H9 (cell line): Measurements from ENCODE around the gene RABGAP1L. TPM values are rescaled to one million over a fixed set of nuclear protein-coding genes. Genes with fewer than 3 reads are reported as not detected.

ENCODE experiments used
- DNase-seq: peaks from one replicate; pipeline ENCODE4 v3.0.0-alpha.2; 2017
- H2AFZ ChIP-seq: one replicate; pipeline ENCODE4 v1.6.1; 2013; ENCODE audit warnings: mild to moderate bottlenecking, low read length, control low read depth, moderate library complexity
- H2AK5ac ChIP-seq: 2 replicates; pipeline ENCODE4 v1.6.1; 2013; ENCODE audit warnings: low read length, control low read depth, mixed read lengths; ENCODE audit not compliant: insufficient read length
- H2BK120ac ChIP-seq: one replicate; pipeline ENCODE4 v1.6.1; 2013; ENCODE audit warnings: low read depth, mild to moderate bottlenecking, low read length, control low read depth, inconsistent platforms; ENCODE audit not compliant: poor library complexity, severe bottlenecking
- H2BK12ac ChIP-seq: 2 replicates; pipeline ENCODE4 v1.6.1; 2013; ENCODE audit warnings: low read length, control low read depth, mixed read lengths, low read depth; ENCODE audit not compliant: insufficient read length
- H2BK15ac ChIP-seq: 2 replicates; pipeline ENCODE4 v1.6.1; 2013; ENCODE audit warnings: low read depth, low read length, control low read depth
- H2BK20ac ChIP-seq: one replicate; pipeline ENCODE4 v1.6.1; 2013; ENCODE audit warnings: low read depth, mild to moderate bottlenecking, low read length, control low read depth, inconsistent platforms; ENCODE audit not compliant: poor library complexity, severe bottlenecking
- H2BK5ac ChIP-seq: 2 replicates; pipeline ENCODE4 v1.6.1; 2013; ENCODE audit warnings: low read length, control low read depth, mixed read lengths; ENCODE audit not compliant: insufficient read length
- H3K14ac ChIP-seq: 2 replicates; pipeline ENCODE4 v1.6.1; 2013; ENCODE audit warnings: low read length, control low read depth; ENCODE audit not compliant: insufficient read depth
- H3K18ac ChIP-seq: 2 replicates; pipeline ENCODE4 v1.6.1; 2013; ENCODE audit warnings: low read depth, mild to moderate bottlenecking, mixed read lengths, low read length, control low read depth; ENCODE audit not compliant: insufficient read length
- H3K23ac ChIP-seq: 2 replicates; pipeline ENCODE4 v1.6.1; 2013; ENCODE audit warnings: low read length, control low read depth, mixed read lengths, low read depth; ENCODE audit not compliant: insufficient read length
- H3K23me2 ChIP-seq: 2 replicates; pipeline ENCODE4 v1.6.1; 2013; ENCODE audit warnings: low read depth, mild to moderate bottlenecking, mixed read lengths, low read length, control low read depth; ENCODE audit not compliant: insufficient read length, poor library complexity, severe bottlenecking
- H3K27ac ChIP-seq: 2 replicates; pipeline ENCODE4 v1.5.1; 2013; ENCODE audit warnings: low read length, control low read depth, mixed read lengths, low read depth; ENCODE audit not compliant: insufficient read length
- H3K27me3 ChIP-seq: 2 replicates; pipeline ENCODE4 v1.6.1; 2013; ENCODE audit warnings: low read length, control low read depth, inconsistent platforms; ENCODE audit not compliant: insufficient read depth
- H3K4ac ChIP-seq: 2 replicates; pipeline ENCODE4 v1.6.1; 2013; ENCODE audit warnings: low read depth, mild to moderate bottlenecking, control low read depth, inconsistent platforms, low read length, moderate library complexity
- H3K4me1 ChIP-seq: 2 replicates; pipeline ENCODE4 v1.6.1; 2013; ENCODE audit warnings: low read length, control low read depth, inconsistent platforms; ENCODE audit not compliant: insufficient read depth
- H3K4me2 ChIP-seq: 2 replicates; pipeline ENCODE4 v1.6.1; 2013; ENCODE audit warnings: low read length, control low read depth, mixed read lengths; ENCODE audit not compliant: insufficient read length, insufficient read depth
- H3K56ac ChIP-seq: 2 replicates; pipeline ENCODE4 v1.6.1; 2013; ENCODE audit warnings: low read depth, mild to moderate bottlenecking, mixed read lengths, low read length, control low read depth; ENCODE audit not compliant: insufficient read length
- H3K79me1 ChIP-seq: 2 replicates; pipeline ENCODE4 v1.6.1; 2013; ENCODE audit warnings: low read depth, mild to moderate bottlenecking, moderate library complexity, low read length, control low read depth, inconsistent platforms; ENCODE audit not compliant: insufficient read depth, poor library complexity, severe bottlenecking
- H3K79me2 ChIP-seq: 2 replicates; pipeline ENCODE4 v1.6.1; 2013; ENCODE audit warnings: low read length, control low read depth, inconsistent platforms; ENCODE audit not compliant: insufficient read depth
- H3K9ac ChIP-seq: 2 replicates; pipeline ENCODE4 v1.6.1; 2013; ENCODE audit warnings: low read length, control low read depth, mixed read lengths; ENCODE audit not compliant: insufficient read length; ENCODE audit errors: extremely low read depth
- H3K9me3 ChIP-seq: one replicate; pipeline ENCODE4 v1.6.1; 2013; ENCODE audit warnings: low read depth, low read length, inconsistent platforms; ENCODE audit not compliant: control insufficient read depth
- H3T11ph ChIP-seq: one replicate; pipeline ENCODE4 v1.6.1; 2013; ENCODE audit warnings: mild to moderate bottlenecking, low read length, control low read depth, inconsistent platforms
- H4K20me1 ChIP-seq: one replicate; pipeline ENCODE4 v1.6.1; 2013; ENCODE audit not compliant: control insufficient read depth, insufficient read length, insufficient read depth
- H4K5ac ChIP-seq: 2 replicates; pipeline ENCODE4 v1.6.1; 2013; ENCODE audit warnings: low read depth, mild to moderate bottlenecking, mixed read lengths, low read length, control low read depth; ENCODE audit not compliant: insufficient read length
- H4K8ac ChIP-seq: replicated peaks from 2 replicates; pipeline ENCODE4 v1.6.1; 2013; ENCODE audit warnings: low read length, control low read depth, mixed read lengths, low read depth; ENCODE audit not compliant: insufficient read length
- H4K91ac ChIP-seq: 2 replicates; pipeline ENCODE4 v1.6.1; 2013; ENCODE audit warnings: low read depth, mild to moderate bottlenecking, moderate library complexity, mixed read lengths, low read length, control low read depth; ENCODE audit not compliant: insufficient read length
- H3K27ac Mint-ChIP-seq, 3 experiments: 2 replicates in 2 of 3; 3 replicates in 1 of 3; pipeline ENCODE4 v1.8.0; 2020 to 2021; ENCODE audit warnings: mixed read lengths in 3 of 3, mild to moderate bottlenecking in 1 of 3, moderate library complexity in 1 of 3
- H3K27me3 Mint-ChIP-seq: 2 replicates; pipeline ENCODE4 v1.8.0; 2021; ENCODE audit warnings: low read depth, mild to moderate bottlenecking, moderate library complexity, mixed read lengths
- H3K36me3 Mint-ChIP-seq, 3 experiments: 2 replicates in 2 of 3; 3 replicates in 1 of 3; pipeline ENCODE4 v1.8.0; 2020 to 2021; ENCODE audit warnings: low read depth in 3 of 3, mixed read lengths in 3 of 3; ENCODE audit not compliant: insufficient read depth in 1 of 3
- H3K4me1 Mint-ChIP-seq, 2 experiments: 2 replicates each; pipeline ENCODE4 v1.8.0; 2020; ENCODE audit warnings: mixed read lengths in 2 of 2
- H3K4me3 Mint-ChIP-seq, 2 experiments: 2 replicates in 1 of 2; 3 replicates in 1 of 2; pipeline ENCODE4 v1.8.0; 2020 to 2021; ENCODE audit warnings: mild to moderate bottlenecking in 2 of 2, mixed read lengths in 2 of 2, moderate library complexity in 1 of 2
- H3K9me3 Mint-ChIP-seq, 2 experiments: 2 replicates in 1 of 2; 3 replicates in 1 of 2; pipeline ENCODE4 v1.8.0; 2020; ENCODE audit warnings: mild to moderate bottlenecking in 2 of 2, mixed read lengths in 2 of 2, moderate library complexity in 1 of 2
- CTCF ChIP-seq: fragments of 200-600 bp; sonication (generic); conservative IDR thresholded peaks from 3 replicates; pipeline ENCODE4 v1.8.0; 2021; ENCODE audit warnings: antibody characterized with exemption, mild to moderate bottlenecking
- WGBS: extraction: QIAGEN DNeasy Blood & Tissue Kit; methylation state at CpG from one replicate; pipeline ENCODE4 v1.1.7; 2013; ENCODE audit warnings: missing lambda C conversion rate, low lambda C conversion rate, mixed read lengths; ENCODE audit not compliant: insufficient read length; ENCODE audit errors: extremely low coverage; 5-methylcytosine and 5-hydroxymethylcytosine counted together
- total RNA-seq: library from RNA; stranded (reverse); gene quantifications from 2 replicates; pipeline ENCODE4 v1.2.1, GENCODE V29; 2021

The RABGAP1L gene
- total RNA-seq, 1 experiment from 2014 or later: 147 TPM

- Histone ChIP-seq H4K20me1 (no peaks in the 10 kb centered on the region), H3K79me2 (no peaks in the 10 kb centered on the region), H3K27ac (no peak overlapping the region), H2BK12ac (no peak overlapping the region), H4K5ac (no peak overlapping the region), H3K4ac (no peak overlapping the region), H2AK5ac (no peak overlapping the region), H2BK5ac (no peak overlapping the region), H3K23ac (no peak overlapping the region), H3K4me1 (no peaks in the 10 kb centered on the region), H3K4me2 (no peak overlapping the region), H3K23me2 (no peaks in the 10 kb centered on the region), H2BK120ac (no peak overlapping the region), H3K9ac (no peak overlapping the region), H3K9me3 (no peaks in the 10 kb centered on the region), H3K18ac (no peak overlapping the region), H4K91ac (no peak overlapping the region), H3K56ac (no peak overlapping the region), H3K14ac (no peak overlapping the region), H2BK15ac (no peak overlapping the region), H3T11ph (no peak overlapping the region), H3K79me1 (no peaks in the 10 kb centered on the region), H2AFZ (no peak overlapping the region), H4K8ac (no peak overlapping the region), H3K27me3 (no peaks in the 10 kb centered on the region), H2BK20ac (no peak overlapping the region)
- H3K4me1 Mint-ChIP-seq: peaks cover 0 to 6% of the 10 kb centered on the region in 2 experiments; a peak in 3 of 4 replicates
- no peak overlapping the region for H3K4me3 Mint-ChIP-seq
- no peaks in the 10 kb centered on the region; a peak in 2 of 5 replicates for H3K9me3 Mint-ChIP-seq
- no peak for TF ChIP-seq CTCF
- no CpG with 5 or more reads among the region's 2 CpGs for WGBS
- DNase-seq: no peak
- no peak overlapping the region for H3K27ac Mint-ChIP-seq
- no peaks in the 10 kb centered on the region for H3K36me3 Mint-ChIP-seq
- no peaks in the 10 kb centered on the region for H3K27me3 Mint-ChIP-seq
These were observed 561.9 kb downstream of the RABGAP1L start for GRCh38 chr1:174721246-174721645.
